Ectodermal cell (in vitro differentiated cells): ENCODE results near the gene PHIP.

Source experiments
- H3K27ac ChIP-seq: 2 replicates; pipeline ENCODE4 v1.7.0; 2013; ENCODE audit warnings: mild to moderate bottlenecking, low read depth, low read length; ENCODE audit not compliant: insufficient read depth, poor library complexity, severe bottlenecking
- H3K27me3 ChIP-seq: 2 replicates; pipeline ENCODE4 v1.7.0; 2013; ENCODE audit warnings: mild to moderate bottlenecking, low read length; ENCODE audit not compliant: insufficient read depth, control insufficient read depth, poor library complexity, severe bottlenecking
- H3K36me3 ChIP-seq: one replicate; pipeline ENCODE4 v1.7.0; 2013; ENCODE audit warnings: low read length; ENCODE audit not compliant: control insufficient read depth, insufficient read depth
- H3K4me1 ChIP-seq: one replicate; pipeline ENCODE4 v1.7.0; 2013; ENCODE audit warnings: low read length; ENCODE audit not compliant: control insufficient read depth, insufficient read depth
- H3K4me3 ChIP-seq: 2 replicates; pipeline ENCODE4 v1.7.0; 2013; ENCODE audit warnings: low read depth, low read length, control low read depth; ENCODE audit not compliant: insufficient read depth
- H3K9me3 ChIP-seq: 2 replicates; pipeline ENCODE4 v1.7.0; 2013; ENCODE audit warnings: mild to moderate bottlenecking, low read length, moderate library complexity; ENCODE audit not compliant: control insufficient read depth
- WGBS, 2 experiments: methylation state at CpG; one replicate each; pipeline ENCODE4 v1.1.7; 2013; ENCODE audit warnings: missing lambda C conversion rate in 2 of 2; 5-methylcytosine and 5-hydroxymethylcytosine counted together

The PHIP gene

DNA sequence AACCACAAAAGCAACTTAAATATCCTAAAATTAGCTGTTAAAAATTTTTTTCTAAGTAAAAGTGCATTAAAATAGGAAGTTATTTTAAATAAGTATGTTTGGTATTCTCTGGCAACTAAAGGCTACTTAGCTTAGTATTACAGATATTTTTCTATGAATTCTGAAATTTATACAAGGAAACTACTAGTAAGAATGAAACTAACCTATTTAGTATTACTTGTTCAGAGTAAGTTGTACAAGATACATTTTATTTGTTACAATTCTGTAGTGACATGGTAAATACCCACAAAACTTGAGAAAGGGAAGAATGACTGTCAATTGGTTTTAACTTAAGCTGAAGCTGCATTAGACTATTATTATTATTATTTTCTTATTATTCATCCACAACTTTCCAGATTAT, 6.5 kb downstream of the PHIP start:
- H3K4me3 ChIP-seq, result no peak overlapping the region
- H3K4me1 ChIP-seq, result peaks cover 3% of the 10 kb centered on the region
- no peaks in the 10 kb centered on the region for H3K9me3 ChIP-seq
- no peaks in the 10 kb centered on the region for H3K36me3 ChIP-seq
- H3K27ac ChIP-seq, result no peak overlapping the region
- H3K27me3 ChIP-seq, result no peaks in the 10 kb centered on the region

DNA sequence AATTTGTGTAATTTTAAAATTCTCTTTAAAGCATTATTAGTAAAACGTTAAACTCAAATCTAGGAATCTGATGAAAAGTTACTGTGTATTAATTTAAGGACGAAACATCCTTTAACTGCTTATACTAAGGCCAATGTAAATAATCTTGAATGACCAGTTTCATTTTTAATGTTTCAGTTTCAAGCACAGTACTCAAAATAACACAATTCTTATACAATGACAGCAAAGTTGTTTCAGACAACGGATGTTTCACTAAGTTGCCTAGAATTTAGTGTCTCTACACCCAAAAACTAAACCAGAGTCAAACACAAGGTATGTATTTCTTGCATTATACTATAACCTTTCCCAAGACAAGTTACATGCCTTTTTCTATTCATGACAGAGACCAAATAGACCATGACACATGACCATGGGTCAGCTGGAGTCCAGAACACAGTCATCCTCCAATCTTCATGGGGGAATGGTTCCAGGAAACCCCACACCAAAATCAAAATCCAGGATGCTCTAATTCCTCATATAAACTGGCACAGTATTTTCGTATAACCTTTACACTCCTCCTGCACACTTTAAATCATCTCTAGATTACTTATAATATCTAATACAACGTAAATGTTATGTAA, 7.7 kb downstream of the PHIP start:
- 93 to 94% methylated on average over 3 to 4 of the region's 5 CpGs for WGBS, 2 experiments
- Histone ChIP-seq H3K9me3 (no peaks in the 10 kb centered on the region), H3K27ac (no peak overlapping the region), H3K27me3 (no peaks in the 10 kb centered on the region), H3K4me3 (no peak overlapping the region), H3K36me3 (no peaks in the 10 kb centered on the region), H3K4me1 (peaks cover 3% of the 10 kb centered on the region)

DNA sequence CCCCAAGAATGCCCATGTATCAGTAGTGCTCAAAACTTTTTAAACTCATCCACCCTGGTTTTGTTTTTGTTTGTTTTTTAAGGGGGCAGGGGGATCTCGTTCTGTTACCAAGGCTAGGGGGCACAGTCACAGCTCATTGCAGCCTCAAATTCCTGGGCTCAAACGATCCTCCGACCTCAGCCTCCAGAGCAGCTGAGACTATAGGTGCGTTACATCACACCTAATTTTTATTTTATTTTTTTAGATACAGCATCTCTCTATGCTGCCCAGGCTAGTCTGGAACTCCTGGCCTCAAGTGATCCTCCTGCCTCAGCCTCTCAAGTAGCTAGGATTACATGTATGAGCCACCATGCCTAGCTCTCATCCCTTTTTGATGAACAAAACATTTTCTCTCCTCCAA, 11.2 kb downstream of the PHIP start:
- H3K27ac ChIP-seq, result no peak overlapping the region
- peaks cover 3% of the 10 kb centered on the region for H3K36me3 ChIP-seq
- no peak overlapping the region for H3K4me3 ChIP-seq
- no peaks in the 10 kb centered on the region for H3K9me3 ChIP-seq
- H3K4me1 ChIP-seq, result peaks cover 4% of the 10 kb centered on the region
- 93 to 94% methylated on average over 4 of the region's 4 CpGs for WGBS, 2 experiments
- H3K27me3 ChIP-seq, result no peaks in the 10 kb centered on the region

DNA sequence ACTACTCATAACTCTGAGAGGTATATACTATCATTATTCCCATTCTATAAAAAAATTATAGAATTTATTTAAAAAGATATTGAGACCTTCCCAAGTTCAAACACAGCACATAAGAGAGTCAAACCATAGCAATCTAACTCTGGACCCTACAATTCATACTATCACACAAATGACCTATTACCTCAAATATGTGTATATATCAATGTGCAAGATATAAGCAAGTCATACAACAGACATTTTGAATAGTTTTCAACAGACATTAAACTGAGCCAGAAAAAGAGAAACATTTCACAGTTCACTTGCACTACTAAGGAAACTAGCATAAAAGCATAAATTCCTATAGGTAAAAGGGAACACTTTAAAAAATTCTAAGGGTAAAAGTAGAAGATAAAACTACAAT, 11.7 kb downstream of the PHIP start:
- H3K9me3 ChIP-seq, result no peaks in the 10 kb centered on the region
- no peak overlapping the region for H3K4me3 ChIP-seq
- no peaks in the 10 kb centered on the region for H3K27me3 ChIP-seq
- no peak overlapping the region for H3K27ac ChIP-seq
- H3K4me1 ChIP-seq, result peaks cover 4% of the 10 kb centered on the region
- H3K36me3 ChIP-seq, result peaks cover 3% of the 10 kb centered on the region

DNA sequence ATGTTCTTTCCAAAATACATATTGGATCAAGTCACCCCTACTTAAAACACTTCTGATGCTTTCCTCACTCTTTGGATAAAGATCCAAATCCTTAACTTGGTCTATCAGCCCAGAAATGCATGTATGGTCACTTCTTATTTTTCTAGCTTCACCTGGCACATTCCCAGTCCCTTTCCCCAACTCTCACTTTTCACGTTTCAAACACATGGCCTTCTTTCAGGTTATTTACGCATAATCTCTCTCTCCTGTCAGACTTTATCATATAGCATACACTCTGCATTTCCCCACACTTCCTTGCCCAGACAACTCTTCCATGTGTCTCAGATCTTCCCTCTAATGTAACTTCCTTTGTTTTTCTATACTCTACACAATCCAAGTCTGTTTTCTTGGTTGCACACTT, 12.8 kb downstream of the PHIP start:
- WGBS, 2 experiments, result 91 to 93% methylated on average over 2 of the region's 2 CpGs
- Histone ChIP-seq H3K27me3 (no peaks in the 10 kb centered on the region), H3K4me3 (no peak overlapping the region), H3K36me3 (peaks cover 3% of the 10 kb centered on the region), H3K4me1 (peaks cover 4% of the 10 kb centered on the region), H3K9me3 (no peaks in the 10 kb centered on the region), H3K27ac (no peak overlapping the region)

DNA sequence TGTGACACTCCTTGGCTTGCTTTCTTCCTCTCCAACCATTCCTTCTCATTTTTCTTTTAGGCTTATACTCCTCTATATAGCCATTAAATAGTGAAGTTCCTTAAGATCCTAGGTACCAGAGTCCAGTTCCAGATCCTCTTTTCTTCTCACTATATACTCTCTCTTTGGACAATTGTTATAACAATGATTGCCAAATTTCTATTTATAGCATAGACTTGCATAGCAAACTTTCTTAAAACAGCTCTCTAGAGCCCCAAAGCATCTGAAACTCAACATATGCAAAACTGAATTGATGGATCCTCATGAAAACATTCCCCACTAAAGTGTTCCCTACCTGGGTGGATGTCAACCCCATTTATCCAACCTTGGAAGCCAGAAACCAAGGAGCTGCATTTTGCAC, 13.4 kb downstream of the PHIP start:
- peaks cover 3% of the 10 kb centered on the region for H3K36me3 ChIP-seq
- peaks cover 4% of the 10 kb centered on the region for H3K4me1 ChIP-seq
- H3K27me3 ChIP-seq, result no peaks in the 10 kb centered on the region
- peak overlapping the region; percentile 8 for H3K27ac ChIP-seq
- no peaks in the 10 kb centered on the region for H3K9me3 ChIP-seq
- no peak overlapping the region for H3K4me3 ChIP-seq

DNA sequence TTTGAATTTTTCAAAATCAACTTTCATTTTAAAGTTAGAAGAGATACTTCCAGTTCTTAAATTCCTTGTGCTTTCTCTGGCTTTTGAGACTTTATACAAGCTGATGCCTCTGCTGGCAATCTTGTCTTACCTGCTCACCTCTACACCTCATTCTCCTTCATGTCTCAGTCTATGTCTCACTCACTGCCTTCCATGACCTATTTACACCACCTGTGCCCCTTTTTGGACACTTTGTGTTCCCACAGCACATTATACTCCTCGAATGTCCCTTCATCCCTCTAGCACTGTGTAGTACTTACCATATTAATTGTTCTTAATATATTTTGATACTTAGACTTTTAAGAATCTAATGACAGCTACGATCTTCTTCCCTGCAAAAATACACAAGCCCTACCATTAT, 15.3 kb downstream of the PHIP start:
- peaks cover 9% of the 10 kb centered on the region for H3K36me3 ChIP-seq
- H3K27me3 ChIP-seq, result no peaks in the 10 kb centered on the region
- no peak overlapping the region for H3K4me3 ChIP-seq
- no peak overlapping the region for H3K27ac ChIP-seq
- peaks cover 4% of the 10 kb centered on the region for H3K4me1 ChIP-seq
- H3K9me3 ChIP-seq, result no peaks in the 10 kb centered on the region
- WGBS, 2 experiments, result 90 to 100% methylated on average over 1 to 2 of the region's 2 CpGs

DNA sequence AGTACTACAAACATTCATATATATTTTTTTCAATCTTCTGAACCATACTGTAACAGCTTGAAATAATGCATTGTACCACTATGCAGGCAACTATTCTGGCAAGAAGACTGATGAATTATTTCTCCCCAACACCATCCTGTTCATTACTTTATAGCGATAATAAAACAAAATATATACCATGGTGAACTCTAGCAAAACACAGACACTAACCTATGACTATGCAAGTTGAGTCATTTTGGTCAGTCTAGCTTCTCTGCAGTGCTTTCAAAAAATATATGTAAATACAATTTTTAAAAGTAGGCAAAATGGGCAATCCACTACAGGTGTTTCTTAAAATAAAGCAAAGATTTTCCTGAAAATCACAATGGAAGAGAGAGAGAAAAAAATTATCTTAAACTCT, 20.3 kb downstream of the PHIP start:
- H3K4me1 ChIP-seq, result no peaks in the 10 kb centered on the region
- WGBS, 2 experiments, result 93 to 94% methylated on average over 1 of the region's 1 CpG
- no peak overlapping the region for H3K4me3 ChIP-seq
- H3K9me3 ChIP-seq, result no peaks in the 10 kb centered on the region
- H3K27ac ChIP-seq, result no peak overlapping the region
- no peaks in the 10 kb centered on the region for H3K27me3 ChIP-seq
- H3K36me3 ChIP-seq, result peaks cover 27% of the 10 kb centered on the region

DNA sequence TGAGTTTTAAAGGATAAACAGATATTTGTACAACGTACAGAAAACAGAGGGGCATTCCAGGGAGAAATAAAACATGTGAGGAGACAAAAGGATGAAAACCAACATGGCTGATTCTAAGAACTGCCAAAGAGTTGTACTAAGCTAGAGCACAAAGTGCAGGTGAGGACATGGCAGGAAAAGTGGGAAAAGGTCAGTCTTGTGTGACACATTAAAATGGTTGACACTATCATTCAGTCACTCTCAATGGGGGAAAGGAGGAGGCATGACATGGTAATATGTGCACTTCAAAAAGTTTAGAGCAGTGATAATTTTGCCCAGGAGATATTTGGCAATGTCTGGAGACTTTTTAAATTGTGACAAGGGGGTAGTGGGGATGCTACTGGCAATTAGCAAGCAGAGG, 21.8 kb downstream of the PHIP start:
- Histone ChIP-seq H3K27ac (no peak overlapping the region), H3K4me1 (no peaks in the 10 kb centered on the region), H3K9me3 (no peaks in the 10 kb centered on the region), H3K27me3 (no peaks in the 10 kb centered on the region), H3K4me3 (no peak overlapping the region), H3K36me3 (peaks cover 39% of the 10 kb centered on the region)
- WGBS, 2 experiments, result 96 to 97% methylated on average over 1 of the region's 1 CpG

DNA sequence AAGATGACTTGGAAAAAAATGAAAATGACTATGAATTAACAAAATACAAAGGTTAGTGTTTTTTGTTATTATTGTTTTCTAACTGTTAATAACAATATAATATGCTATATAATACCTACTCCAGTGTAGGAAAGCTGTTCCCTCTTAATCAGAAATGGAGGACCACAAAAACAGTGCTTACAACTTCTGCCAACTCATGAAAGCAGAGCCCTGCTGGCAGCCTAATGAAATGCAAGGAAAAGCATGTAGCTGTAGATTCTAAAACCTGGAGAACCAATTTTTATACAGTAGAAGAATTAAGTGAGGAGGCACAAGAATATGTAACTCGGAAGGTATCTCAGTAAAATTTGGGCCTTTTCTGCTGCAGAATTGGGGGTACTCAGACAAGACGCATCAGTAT, 29.4 kb downstream of the PHIP start:
- no peak overlapping the region for H3K4me3 ChIP-seq
- no peaks in the 10 kb centered on the region for H3K4me1 ChIP-seq

DNA sequence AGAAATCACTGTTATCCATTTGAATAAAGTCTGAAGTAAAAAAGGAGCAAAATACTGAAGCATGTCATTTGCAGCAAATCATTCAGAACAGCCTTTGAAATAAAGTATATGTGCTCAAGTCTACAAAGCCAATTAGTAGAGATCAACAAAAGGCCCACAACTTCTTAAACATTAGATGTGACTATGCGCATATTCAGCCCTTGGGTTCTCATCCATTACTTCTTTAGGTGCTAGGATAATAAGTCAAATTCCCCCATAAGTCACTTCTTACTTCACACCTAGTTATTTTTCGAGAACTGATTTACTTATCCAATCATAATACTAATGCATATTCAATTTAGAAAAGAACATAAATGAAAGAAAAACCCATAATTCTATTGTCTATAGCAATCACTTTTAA, 31.0 kb downstream of the PHIP start:
- H3K27ac ChIP-seq, result no peak overlapping the region
- H3K9me3 ChIP-seq, result no peaks in the 10 kb centered on the region
- H3K4me1 ChIP-seq, result no peaks in the 10 kb centered on the region
- peaks cover 8% of the 10 kb centered on the region for H3K36me3 ChIP-seq
- 100% methylated on average over 1 to 2 of the region's 2 CpGs for WGBS, 2 experiments
- no peaks in the 10 kb centered on the region for H3K27me3 ChIP-seq
- no peak overlapping the region for H3K4me3 ChIP-seq

More for the DNA sequence above, 29.4 kb downstream of the PHIP start:
- Histone ChIP-seq H3K27ac (no peak overlapping the region), H3K27me3 (no peaks in the 10 kb centered on the region), H3K9me3 (no peaks in the 10 kb centered on the region), H3K36me3 (peaks cover 22% of the 10 kb centered on the region)
- WGBS, 2 experiments, result 90 to 95% methylated on average over 2 of the region's 2 CpGs
